Measurements from ENCODE around the gene KANSL1.
"Not testable (repeated sequence)": the region's sequence is repeated elsewhere in the genome, so short reads cannot be mapped to it uniquely, and the experiment has no call there.

Gene KANSL1

GRCh38 chr17:46027048-46027975, 165.9 kb downstream of the KANSL1 start:
- Histone ChIP-seq H3K9ac (ENCODE audit: low read depth, low read length) (no peak overlapping the region), H3K9me3 (ENCODE audit: control insufficient read depth, insufficient read depth, low read length) (no peaks in the 10 kb centered on the region), H3K36me3 (ENCODE audit: insufficient read depth, low read length) (peaks cover 11% of the 10 kb centered on the region), H3K4me1 (ENCODE audit: insufficient read depth, low read length) (peaks cover 23% of the 10 kb centered on the region)

GRCh38 chr17:46026166-46027047, 166.8 kb downstream of the KANSL1 start:
- Histone ChIP-seq H3K4me1 (ENCODE audit: insufficient read depth, low read length) (peaks cover 23% of the 10 kb centered on the region), H3K9me3 (ENCODE audit: control insufficient read depth, insufficient read depth, low read length) (no peaks in the 10 kb centered on the region), H3K9ac (ENCODE audit: low read depth, low read length) (no peak overlapping the region), H3K36me3 (ENCODE audit: insufficient read depth, low read length) (peaks cover 8% of the 10 kb centered on the region)

- Histone ChIP-seq H3K4me1 (ENCODE audit: insufficient read depth, low read length) (peaks cover 23% of the 10 kb centered on the region), H3K36me3 (ENCODE audit: insufficient read depth, low read length) (peaks cover 3% of the 10 kb centered on the region; the same call in 1 of the 2 replicates), H3K9ac (ENCODE audit: low read depth, low read length) (no peak overlapping the region)
These were observed 167.6 kb downstream of the KANSL1 start for GRCh38 chr17:46025510-46026165.

GRCh38 chr17:46025060-46025459, 168.2 kb downstream of the KANSL1 start:
- H3K4me1 ChIP-seq (ENCODE audit: insufficient read depth, low read length): peaks cover 23% of the 10 kb centered on the region
- H3K9ac ChIP-seq (ENCODE audit: low read depth, low read length): no peak overlapping the region
- H3K9me3 ChIP-seq (ENCODE audit: control insufficient read depth, insufficient read depth, low read length): no peaks in the 10 kb centered on the region
- no peaks in the 10 kb centered on the region for H3K36me3 ChIP-seq (ENCODE audit: insufficient read depth, low read length)

More at GRCh38 chr17:46025510-46026165, 167.6 kb downstream of the KANSL1 start:
- no peaks in the 10 kb centered on the region for H3K9me3 ChIP-seq (ENCODE audit: control insufficient read depth, insufficient read depth, low read length)

- peaks cover 23% of the 10 kb centered on the region for H3K4me1 ChIP-seq (ENCODE audit: insufficient read depth, low read length)
- no peaks in the 10 kb centered on the region for H3K9me3 ChIP-seq (ENCODE audit: control insufficient read depth, insufficient read depth, low read length)
- H3K36me3 ChIP-seq (ENCODE audit: insufficient read depth, low read length): no peaks in the 10 kb centered on the region
- H3K9ac ChIP-seq (ENCODE audit: low read depth, low read length): no peak overlapping the region
These were observed 168.6 kb downstream of the KANSL1 start for GRCh38 chr17:46024590-46024989.

GRCh38 chr17:46023783-46024388, 169.3 kb downstream of the KANSL1 start:
- H3K9me3 ChIP-seq (ENCODE audit: control insufficient read depth, insufficient read depth, low read length): 0 out of 2 replicates have a peak, but pooled peaks cover under 1% of the 10 kb centered on the region
- H3K9ac ChIP-seq (ENCODE audit: low read depth, low read length): no peak overlapping the region
- peaks cover 21% of the 10 kb centered on the region for H3K4me1 ChIP-seq (ENCODE audit: insufficient read depth, low read length)
- H3K36me3 ChIP-seq (ENCODE audit: insufficient read depth, low read length): no peaks in the 10 kb centered on the region

- peaks cover 16% of the 10 kb centered on the region for H3K4me1 ChIP-seq (ENCODE audit: insufficient read depth, low read length)
- not testable (repeated sequence) for H3K9ac ChIP-seq (ENCODE audit: low read depth, low read length); H3K36me3 ChIP-seq (ENCODE audit: insufficient read depth, low read length); H3K9me3 ChIP-seq (ENCODE audit: control insufficient read depth, insufficient read depth, low read length)
These were observed 169.9 kb downstream of the KANSL1 start for GRCh38 chr17:46023366-46023765.

- H3K9me3 ChIP-seq (ENCODE audit: control insufficient read depth, insufficient read depth, low read length): peaks cover 6% of the 10 kb centered on the region; the same call in 1 of the 2 replicates
- H3K36me3 ChIP-seq (ENCODE audit: insufficient read depth, low read length): no peaks in the 10 kb centered on the region
- no peak overlapping the region for H3K9ac ChIP-seq (ENCODE audit: low read depth, low read length)
- no peaks in the 10 kb centered on the region for H3K4me1 ChIP-seq (ENCODE audit: insufficient read depth, low read length)
These were observed 172.2 kb downstream of the KANSL1 start for GRCh38 chr17:46020998-46021397.

- Histone ChIP-seq H3K9ac (ENCODE audit: low read depth, low read length) (no peak overlapping the region), H3K9me3 (ENCODE audit: control insufficient read depth, insufficient read depth, low read length) (peaks cover 6% of the 10 kb centered on the region; the same call in 1 of the 2 replicates)
These were observed 173.0 kb downstream of the KANSL1 start for GRCh38 chr17:46020023-46020761.

GRCh38 chr17:46019408-46019925, 173.8 kb downstream of the KANSL1 start:
- not testable (repeated sequence) for H3K4me1 ChIP-seq (ENCODE audit: insufficient read depth, low read length); H3K9ac ChIP-seq (ENCODE audit: low read depth, low read length); H3K36me3 ChIP-seq (ENCODE audit: insufficient read depth, low read length); H3K9me3 ChIP-seq (ENCODE audit: control insufficient read depth, insufficient read depth, low read length)

More at GRCh38 chr17:46020023-46020761, 173.0 kb downstream of the KANSL1 start:
- no peaks in the 10 kb centered on the region for H3K36me3 ChIP-seq (ENCODE audit: insufficient read depth, low read length)
- H3K4me1 ChIP-seq (ENCODE audit: insufficient read depth, low read length): no peaks in the 10 kb centered on the region

GRCh38 chr17:46013502-46014165, 179.6 kb downstream of the KANSL1 start:
- H3K4me1 ChIP-seq (ENCODE audit: insufficient read depth, low read length): no peaks in the 10 kb centered on the region
- no peaks in the 10 kb centered on the region for H3K36me3 ChIP-seq (ENCODE audit: insufficient read depth, low read length)
- peaks cover 2% of the 10 kb centered on the region; the same call in 1 of the 2 replicates for H3K9me3 ChIP-seq (ENCODE audit: control insufficient read depth, insufficient read depth, low read length)
- H3K9ac ChIP-seq (ENCODE audit: low read depth, low read length): no peak overlapping the region

GRCh38 chr17:46013127-46013501, 180.1 kb downstream of the KANSL1 start:
- H3K9ac ChIP-seq (ENCODE audit: low read depth, low read length): no peak overlapping the region
- H3K9me3 ChIP-seq (ENCODE audit: control insufficient read depth, insufficient read depth, low read length): no peaks in the 10 kb centered on the region
- H3K4me1 ChIP-seq (ENCODE audit: insufficient read depth, low read length): no peaks in the 10 kb centered on the region
- no peaks in the 10 kb centered on the region for H3K36me3 ChIP-seq (ENCODE audit: insufficient read depth, low read length)

All from ES-I3 (cell line).